Neural crest cell (in vitro differentiated cells): ENCODE data around the gene MYBPC2. TPM values are rescaled to one million over a fixed set of nuclear protein-coding genes. Genes with fewer than 3 reads are reported as not detected.
A peak's percentile ranks its signal among the peaks of the same experiment; 100 is the strongest.

Source experiments
- DNase-seq: peaks from one replicate; pipeline ENCODE4 v3.0.0; 2021; ENCODE audit warnings: low read depth, mixed read lengths, low spot score
- H3K27ac Mint-ChIP-seq: one replicate; pipeline ENCODE4 v1.8.0; 2021; ENCODE audit warnings: mild to moderate bottlenecking, mixed read lengths; ENCODE audit not compliant: unreplicated experiment
- H3K27me3 Mint-ChIP-seq: 2 replicates; pipeline ENCODE4 v1.8.0; 2021; ENCODE audit warnings: low read depth, mild to moderate bottlenecking, mixed read lengths
- H3K36me3 Mint-ChIP-seq: 2 replicates; pipeline ENCODE4 v1.8.0; 2021; ENCODE audit warnings: low read depth, mild to moderate bottlenecking, mixed read lengths
- H3K4me1 Mint-ChIP-seq: 2 replicates; pipeline ENCODE4 v1.8.0; 2021; ENCODE audit warnings: mixed read lengths
- H3K4me3 Mint-ChIP-seq: one replicate; pipeline ENCODE4 v1.8.0; 2021; ENCODE audit warnings: mild to moderate bottlenecking, mixed read lengths
- H3K9me3 Mint-ChIP-seq: 2 replicates; pipeline ENCODE4 v1.8.0; 2021; ENCODE audit warnings: mixed read lengths
- total RNA-seq: library from RNA; stranded (reverse); gene quantifications from 2 replicates; pipeline ENCODE4 v1.2.1, GENCODE V29; 2021
- TF ChIP-seq, protein P1 (sequence below): fragments of 200-600 bp; sonication (generic); conservative IDR thresholded peaks from 2 replicates; pipeline ENCODE4 v1.5.0; 2021; ENCODE audit warnings: antibody characterized with exemption, mild to moderate bottlenecking

MYBPC2 gene
- total RNA-seq, 1 donor from 2014 or later = not detected

DNA sequence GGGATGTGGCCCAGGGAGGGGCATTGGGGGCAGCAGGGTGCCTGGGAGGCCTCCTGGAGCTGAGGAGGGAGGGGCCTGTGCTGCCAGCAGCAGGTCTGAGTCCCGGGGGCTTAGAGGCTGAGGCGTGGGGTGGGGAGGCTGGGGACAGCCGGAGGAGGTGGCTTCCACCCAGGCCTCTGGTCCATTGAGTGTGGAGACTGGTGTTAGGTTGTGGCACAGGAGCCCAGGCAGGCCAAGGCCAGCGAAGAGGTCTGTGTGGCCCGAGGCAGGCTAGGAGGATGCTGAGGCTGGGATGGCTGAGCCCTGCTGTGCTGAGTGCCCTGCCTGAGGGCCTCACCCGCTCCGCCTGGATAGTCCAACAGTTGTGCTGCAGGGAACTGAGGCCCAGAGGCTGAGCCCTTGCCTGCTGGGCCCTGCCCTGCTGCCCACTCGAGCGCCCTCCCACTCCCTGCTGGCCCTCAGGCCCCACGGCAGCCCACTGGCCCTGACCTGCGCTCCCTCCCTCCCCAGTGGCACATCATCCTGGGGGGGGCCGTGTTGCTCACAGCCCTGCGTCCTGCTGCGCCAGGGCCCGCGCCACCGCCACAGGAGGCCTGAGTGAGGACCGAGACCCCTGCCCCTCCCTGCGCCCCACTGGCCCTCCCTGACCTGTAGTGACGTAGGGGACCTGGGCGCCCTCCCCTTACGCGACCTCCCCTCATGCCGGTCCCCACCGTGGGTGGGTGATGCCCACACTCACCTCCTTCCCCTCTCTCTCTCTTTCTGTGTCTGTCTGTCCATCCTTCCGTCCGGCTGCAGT lies 48.9 kb downstream of the MYBPC2 start:
- no peak overlapping the region for H3K27ac Mint-ChIP-seq
- peaks cover 37% of the 10 kb centered on the region for H3K36me3 Mint-ChIP-seq
- peaks cover 2% of the 10 kb centered on the region for H3K27me3 Mint-ChIP-seq
- peaks cover 5% of the 10 kb centered on the region for H3K9me3 Mint-ChIP-seq
- peak overlapping the region; percentile 6 for H3K4me3 Mint-ChIP-seq
- DNase-seq = no peak
- peaks cover 13% of the 10 kb centered on the region for H3K4me1 Mint-ChIP-seq
- TF ChIP-seq, protein P1, sequence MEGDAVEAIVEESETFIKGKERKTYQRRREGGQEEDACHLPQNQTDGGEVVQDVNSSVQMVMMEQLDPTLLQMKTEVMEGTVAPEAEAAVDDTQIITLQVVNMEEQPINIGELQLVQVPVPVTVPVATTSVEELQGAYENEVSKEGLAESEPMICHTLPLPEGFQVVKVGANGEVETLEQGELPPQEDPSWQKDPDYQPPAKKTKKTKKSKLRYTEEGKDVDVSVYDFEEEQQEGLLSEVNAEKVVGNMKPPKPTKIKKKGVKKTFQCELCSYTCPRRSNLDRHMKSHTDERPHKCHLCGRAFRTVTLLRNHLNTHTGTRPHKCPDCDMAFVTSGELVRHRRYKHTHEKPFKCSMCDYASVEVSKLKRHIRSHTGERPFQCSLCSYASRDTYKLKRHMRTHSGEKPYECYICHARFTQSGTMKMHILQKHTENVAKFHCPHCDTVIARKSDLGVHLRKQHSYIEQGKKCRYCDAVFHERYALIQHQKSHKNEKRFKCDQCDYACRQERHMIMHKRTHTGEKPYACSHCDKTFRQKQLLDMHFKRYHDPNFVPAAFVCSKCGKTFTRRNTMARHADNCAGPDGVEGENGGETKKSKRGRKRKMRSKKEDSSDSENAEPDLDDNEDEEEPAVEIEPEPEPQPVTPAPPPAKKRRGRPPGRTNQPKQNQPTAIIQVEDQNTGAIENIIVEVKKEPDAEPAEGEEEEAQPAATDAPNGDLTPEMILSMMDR = no peak

DNA sequence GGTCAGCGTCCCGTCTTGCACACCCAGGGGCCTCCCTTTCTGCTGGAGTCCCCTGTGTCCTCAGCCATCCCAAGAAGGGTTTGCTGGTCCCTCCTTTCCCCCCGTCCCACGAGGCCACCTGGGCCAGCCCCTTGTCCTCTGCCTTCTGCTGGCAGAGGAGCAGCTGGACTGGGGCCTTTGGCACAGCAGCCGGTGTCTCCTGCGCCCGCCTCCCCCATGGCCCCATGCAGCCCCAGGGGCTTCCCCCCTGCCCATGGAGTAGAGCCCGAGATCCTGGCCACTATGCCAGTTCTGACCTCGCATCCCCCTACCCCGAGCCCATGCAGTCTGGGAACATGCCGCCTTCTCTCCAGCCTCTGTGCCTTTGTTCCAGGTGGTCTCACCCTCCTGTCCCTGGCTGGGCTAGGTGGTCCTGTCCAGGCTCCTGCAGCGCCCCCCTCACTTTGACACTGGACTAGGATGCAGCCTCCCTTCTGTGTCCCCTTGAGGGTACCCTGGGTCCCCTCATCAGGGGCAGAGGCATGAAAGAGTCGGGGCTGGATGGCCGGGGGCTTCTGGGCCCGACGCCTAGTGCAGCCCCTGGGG lies 49.7 kb downstream of the MYBPC2 start:
- no peak overlapping the region for H3K27ac Mint-ChIP-seq
- DNase-seq = no peak
- H3K9me3 Mint-ChIP-seq = peaks cover 8% of the 10 kb centered on the region
- H3K27me3 Mint-ChIP-seq = peaks cover 8% of the 10 kb centered on the region
- TF ChIP-seq, protein P1 = no peak
- no peak overlapping the region for H3K4me3 Mint-ChIP-seq
- H3K36me3 Mint-ChIP-seq = peaks cover 36% of the 10 kb centered on the region
- peaks cover 11% of the 10 kb centered on the region for H3K4me1 Mint-ChIP-seq

DNA sequence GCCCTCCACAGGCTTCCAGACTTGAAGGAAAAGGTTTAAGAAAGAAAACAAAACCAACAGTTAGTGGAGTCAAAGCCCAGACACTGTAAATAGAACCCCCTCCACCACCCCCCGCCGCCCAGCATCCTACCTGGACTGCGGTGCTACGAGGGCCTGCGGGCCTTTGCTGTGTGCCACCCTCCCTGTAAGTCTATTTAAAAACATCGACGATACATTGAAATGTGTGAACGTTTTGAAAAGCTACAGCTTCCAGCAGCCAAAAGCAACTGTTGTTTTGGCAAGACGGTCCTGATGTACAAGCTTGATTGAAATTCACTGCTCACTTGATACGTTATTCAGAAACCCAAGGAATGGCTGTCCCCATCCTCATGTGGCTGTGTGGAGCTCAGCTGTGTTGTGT lies 50.2 kb downstream of the MYBPC2 start:
- Mint-ChIP-seq H3K9me3 (peaks cover 6% of the 10 kb centered on the region), H3K4me1 (peaks cover 10% of the 10 kb centered on the region), H3K27ac (no peak overlapping the region), H3K27me3 (peaks cover 13% of the 10 kb centered on the region), H3K4me3 (no peak overlapping the region), H3K36me3 (peaks cover 31% of the 10 kb centered on the region)
- DNase-seq = no peak
- TF ChIP-seq, protein P1 = no peak

DNA sequence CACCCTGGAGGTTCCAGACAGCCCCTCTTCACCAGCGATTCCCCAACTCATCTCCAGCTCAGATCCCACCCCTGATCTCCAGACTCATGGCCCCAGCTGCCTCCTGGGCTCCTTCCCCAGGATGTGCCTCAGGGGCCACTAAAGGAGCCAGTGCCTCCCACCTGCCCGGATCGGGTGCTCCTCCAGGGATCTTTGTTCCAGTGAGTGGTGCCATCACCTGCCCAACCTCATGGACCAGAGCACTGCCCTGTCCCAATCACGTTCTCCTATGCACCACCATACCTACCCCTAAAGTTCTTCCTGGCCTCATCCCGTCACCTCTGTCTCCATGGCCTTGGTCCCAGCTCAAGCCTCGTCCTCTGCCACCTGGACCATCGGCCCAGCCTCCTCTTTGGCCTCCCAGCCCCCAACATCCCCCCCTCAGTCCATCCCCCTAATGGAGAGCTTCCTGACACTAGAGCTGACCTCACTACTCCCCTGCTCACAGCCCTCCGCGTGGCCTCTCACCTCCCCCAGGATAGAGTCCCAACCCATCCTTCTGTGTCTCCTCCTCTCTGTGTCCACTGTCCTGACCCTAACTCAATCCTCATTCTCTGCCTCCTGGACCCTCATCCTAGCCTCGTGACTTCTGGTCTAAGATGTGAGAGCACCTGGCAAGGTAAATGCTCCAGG lies 52.7 kb downstream of the MYBPC2 start:
- Mint-ChIP-seq H3K36me3 (peaks cover 22% of the 10 kb centered on the region), H3K4me3 (no peak overlapping the region), H3K4me1 (peaks cover 33% of the 10 kb centered on the region), H3K27me3 (peaks cover 37% of the 10 kb centered on the region), H3K9me3 (peaks cover 6% of the 10 kb centered on the region), H3K27ac (no peak overlapping the region)
- DNase-seq = no peak
- TF ChIP-seq, protein P1 = no peak

DNA sequence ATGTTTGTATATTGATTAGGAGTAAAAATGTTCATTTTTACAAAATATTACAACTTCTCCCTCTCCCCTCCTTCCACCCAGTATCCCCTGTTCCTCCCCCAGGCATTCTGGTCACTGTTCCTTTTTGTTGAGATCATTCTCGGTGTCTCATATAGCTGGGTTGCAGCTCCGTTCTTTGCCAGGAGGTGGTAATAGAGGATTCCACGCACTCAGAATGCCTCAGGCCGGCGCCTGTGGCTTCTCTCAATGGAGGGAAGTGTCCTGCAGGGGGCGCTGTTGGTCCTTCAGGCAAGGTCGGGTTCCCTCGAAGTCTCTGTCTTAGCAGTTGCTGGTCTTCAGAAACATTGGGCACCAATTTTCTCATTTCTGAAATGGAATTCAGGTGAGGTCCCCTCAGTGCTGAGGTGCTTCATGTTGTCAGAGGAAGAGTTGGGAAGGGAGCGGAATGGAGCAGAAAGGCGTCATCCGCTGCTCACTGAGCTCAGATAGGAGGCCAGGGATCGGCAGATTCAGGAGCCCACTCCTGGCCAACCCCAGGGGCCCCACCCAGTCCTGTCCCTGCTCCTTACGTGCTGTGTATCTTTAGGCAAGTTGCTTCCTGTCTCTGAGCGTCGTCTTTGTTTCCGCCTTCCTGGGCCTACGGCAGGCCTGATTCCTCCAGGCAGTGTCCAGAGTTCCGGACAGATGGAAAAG lies 54.3 kb downstream of the MYBPC2 start:
- TF ChIP-seq, protein P1 = peak; percentile 70
- peak overlapping the region; percentile 63 for H3K4me3 Mint-ChIP-seq
- peaks cover 48% of the 10 kb centered on the region for H3K4me1 Mint-ChIP-seq
- H3K27me3 Mint-ChIP-seq = peaks cover 52% of the 10 kb centered on the region
- H3K9me3 Mint-ChIP-seq = peaks cover 6% of the 10 kb centered on the region
- no peak overlapping the region for H3K27ac Mint-ChIP-seq
- peaks cover 20% of the 10 kb centered on the region for H3K36me3 Mint-ChIP-seq
- peak; percentile 67 for DNase-seq
